ENCODE results near the gene DDX55. TPM values are rescaled to one million over a fixed set of nuclear protein-coding genes. Genes with fewer than 3 reads are reported as not detected.

Gene DDX55
- total RNA-seq, 3 donors from 2014 or later = 17.3 to 36.4 (median 19.7) TPM

DNA sequence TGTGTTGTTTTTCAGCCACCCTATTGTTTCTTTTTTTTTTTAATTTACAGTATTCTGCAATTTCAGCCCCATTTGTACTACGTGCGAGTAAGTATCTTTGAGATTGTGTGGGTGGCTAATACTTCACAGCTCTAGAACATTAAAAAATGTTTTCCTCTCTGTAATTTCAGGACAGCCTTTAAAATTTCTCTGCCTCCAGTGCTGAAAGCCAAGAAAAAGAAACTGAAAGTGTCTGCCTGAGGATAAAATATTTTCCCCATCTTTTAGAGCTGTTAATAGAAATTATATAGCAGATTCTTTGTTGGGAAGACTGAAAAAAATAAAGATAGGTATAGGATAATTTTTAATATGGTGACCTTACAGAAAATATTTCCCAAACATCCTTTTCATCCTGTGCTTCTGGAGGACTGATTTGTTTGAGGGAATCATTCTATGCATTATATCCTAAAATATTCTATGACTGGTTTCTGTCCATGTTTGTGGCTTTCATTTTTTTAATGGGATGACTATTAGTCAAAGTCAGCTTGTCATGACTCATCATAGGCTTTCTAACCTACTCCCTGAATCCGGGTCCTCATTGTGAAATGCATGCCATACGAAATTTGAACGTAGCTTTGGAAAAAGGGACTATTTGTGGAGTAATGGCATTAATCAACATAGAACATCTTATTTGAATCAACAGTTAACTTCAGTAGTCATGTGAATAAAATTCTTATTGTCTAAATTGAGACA is 58.3 kb downstream of the DDX55 start:
- H3K36me3 ChIP-seq = no peaks in the 10 kb centered on the region
- H3K27ac ChIP-seq = no peak overlapping the region

DNA sequence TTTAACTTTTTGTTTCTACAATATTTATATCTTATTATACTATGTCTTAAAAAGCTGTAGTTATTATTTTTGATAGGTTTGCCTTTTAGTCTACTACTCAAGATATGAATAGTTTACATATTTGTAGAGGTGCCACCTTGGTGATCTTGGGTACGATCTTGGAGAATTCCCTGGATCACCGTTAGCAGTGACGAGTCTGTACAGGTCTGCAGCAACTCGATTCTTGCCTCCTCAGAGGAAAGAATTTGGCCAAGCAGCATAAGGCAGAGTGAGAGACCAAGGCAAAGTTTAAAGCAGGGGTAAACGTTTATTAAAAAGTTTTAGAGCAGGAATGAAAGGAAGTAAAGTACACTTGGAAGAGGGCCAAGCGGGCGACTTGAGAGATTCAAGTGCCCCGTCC is 65.9 kb downstream of the DDX55 start:
- Histone ChIP-seq H3K9me3 (no peaks in the 10 kb centered on the region), H3K27me3 (no peaks in the 10 kb centered on the region), H3K27ac (no peak overlapping the region), H3K4me3 (no peak overlapping the region), H3K4me1 (peaks cover 0 to 4% of the 10 kb centered on the region in 2 donors), H3K36me3 (no peaks in the 10 kb centered on the region)
- intact Hi-C loops (cut with DNase I; ENCODE audit: low total_unique reads) = loop anchor here (2.0 kb wide), 1 partner anchor 67 kb away; no protein-coding TSS in a partner anchor
- DNase-seq (ENCODE audit: low spot score in 2 of 2) = no peak
- no peak for TF ChIP-seq POLR2AphosphoS5 (IDR thresholded peaks at IDR 0.05)
- TF ChIP-seq, protein P1, sequence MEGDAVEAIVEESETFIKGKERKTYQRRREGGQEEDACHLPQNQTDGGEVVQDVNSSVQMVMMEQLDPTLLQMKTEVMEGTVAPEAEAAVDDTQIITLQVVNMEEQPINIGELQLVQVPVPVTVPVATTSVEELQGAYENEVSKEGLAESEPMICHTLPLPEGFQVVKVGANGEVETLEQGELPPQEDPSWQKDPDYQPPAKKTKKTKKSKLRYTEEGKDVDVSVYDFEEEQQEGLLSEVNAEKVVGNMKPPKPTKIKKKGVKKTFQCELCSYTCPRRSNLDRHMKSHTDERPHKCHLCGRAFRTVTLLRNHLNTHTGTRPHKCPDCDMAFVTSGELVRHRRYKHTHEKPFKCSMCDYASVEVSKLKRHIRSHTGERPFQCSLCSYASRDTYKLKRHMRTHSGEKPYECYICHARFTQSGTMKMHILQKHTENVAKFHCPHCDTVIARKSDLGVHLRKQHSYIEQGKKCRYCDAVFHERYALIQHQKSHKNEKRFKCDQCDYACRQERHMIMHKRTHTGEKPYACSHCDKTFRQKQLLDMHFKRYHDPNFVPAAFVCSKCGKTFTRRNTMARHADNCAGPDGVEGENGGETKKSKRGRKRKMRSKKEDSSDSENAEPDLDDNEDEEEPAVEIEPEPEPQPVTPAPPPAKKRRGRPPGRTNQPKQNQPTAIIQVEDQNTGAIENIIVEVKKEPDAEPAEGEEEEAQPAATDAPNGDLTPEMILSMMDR (IDR thresholded peaks at IDR 0.05) = no peak
- no peak for TF ChIP-seq POLR2A (IDR thresholded peaks at IDR 0.05)

More for the DNA sequence above, 58.3 kb downstream of the DDX55 start:
- H3K4me3 ChIP-seq = no peak overlapping the region
- TF ChIP-seq, protein P1 (IDR thresholded peaks at IDR 0.05) = no peak
- TF ChIP-seq POLR2AphosphoS5 (IDR thresholded peaks at IDR 0.05) (no peak), POLR2A (IDR thresholded peaks at IDR 0.05) (no peak)
- intact Hi-C loops (cut with DNase I; ENCODE audit: low total_unique reads) = no loop called here
- no peak for DNase-seq (ENCODE audit: low spot score in 2 of 2)
- H3K27me3 ChIP-seq = no peaks in the 10 kb centered on the region
- no peaks in the 10 kb centered on the region for H3K9me3 ChIP-seq
- no peaks in the 10 kb centered on the region for H3K4me1 ChIP-seq

Other genes starting within 250 kb of the DDX55 start
- 10 to 100 TPM; 20.3 to 31.0 (median 22.9) TPM for gene SBNO1, start 237.3 kb upstream of the DDX55 start, total RNA-seq
- 10 to 100 TPM; 27.4 to 53.0 (median 31.1) TPM for gene KMT5A, start 218.0 kb upstream of the DDX55 start, total RNA-seq
- 10 to 100 TPM in 1 of 3 donors, 1 to 10 TPM in 2; 8.9 to 11.8 (median 9.1) TPM for gene RILPL2, start 165.4 kb upstream of the DDX55 start, total RNA-seq
- 10 to 100 TPM; 14.6 to 24.1 (median 17.7) TPM for gene SNRNP35, start 144.0 kb upstream of the DDX55 start, total RNA-seq
- gene RILPL1, start 68.4 kb upstream of the DDX55 start, total RNA-seq = 10 to 100 TPM; 14.4 to 15.1 (median 14.7) TPM
- gene TMED2, start 17.5 kb upstream of the DDX55 start, total RNA-seq = 100 to 1,000 TPM; 137 to 153 (median 152) TPM
- 100 to 1,000 TPM; 133 to 162 (median 147) TPM for gene EIF2B1, start 31.6 kb downstream of the DDX55 start, total RNA-seq
- gene GTF2H3, start 31.7 kb downstream of the DDX55 start, total RNA-seq = 10 to 100 TPM; 13.0 to 28.1 (median 23.3) TPM
- gene TCTN2, start 69.0 kb downstream of the DDX55 start, total RNA-seq = 10 to 100 TPM; 11.5 to 22.2 (median 13.1) TPM
- gene ATP6V0A2, start 110.3 kb downstream of the DDX55 start, total RNA-seq = 10 to 100 TPM; 23.0 to 27.7 (median 26.2) TPM
- under 1 TPM; under 0.01 to 0.44 (median 0.33) TPM for gene DNAH10, start 160.2 kb downstream of the DDX55 start, total RNA-seq